Activated T-helper 1 cell treated with anti-CD3 and anti-CD28 coated beads, Interleukin-2, amount 50 U/mL, for 16 hours (primary cell): ENCODE data around the gene ZNF354C.
"Not testable (repeated sequence)": the region's sequence is repeated elsewhere in the genome, so short reads cannot be mapped to it uniquely, and the experiment has no call there.

ENCODE experiments used
- DNase-seq, 2 donors: peaks; one replicate each; pipeline ENCODE4 v3.0.0-alpha.2; 2020; ENCODE audit warnings: low read depth in 1 of 2, low spot score in 1 of 2

ZNF354C gene

DNA sequence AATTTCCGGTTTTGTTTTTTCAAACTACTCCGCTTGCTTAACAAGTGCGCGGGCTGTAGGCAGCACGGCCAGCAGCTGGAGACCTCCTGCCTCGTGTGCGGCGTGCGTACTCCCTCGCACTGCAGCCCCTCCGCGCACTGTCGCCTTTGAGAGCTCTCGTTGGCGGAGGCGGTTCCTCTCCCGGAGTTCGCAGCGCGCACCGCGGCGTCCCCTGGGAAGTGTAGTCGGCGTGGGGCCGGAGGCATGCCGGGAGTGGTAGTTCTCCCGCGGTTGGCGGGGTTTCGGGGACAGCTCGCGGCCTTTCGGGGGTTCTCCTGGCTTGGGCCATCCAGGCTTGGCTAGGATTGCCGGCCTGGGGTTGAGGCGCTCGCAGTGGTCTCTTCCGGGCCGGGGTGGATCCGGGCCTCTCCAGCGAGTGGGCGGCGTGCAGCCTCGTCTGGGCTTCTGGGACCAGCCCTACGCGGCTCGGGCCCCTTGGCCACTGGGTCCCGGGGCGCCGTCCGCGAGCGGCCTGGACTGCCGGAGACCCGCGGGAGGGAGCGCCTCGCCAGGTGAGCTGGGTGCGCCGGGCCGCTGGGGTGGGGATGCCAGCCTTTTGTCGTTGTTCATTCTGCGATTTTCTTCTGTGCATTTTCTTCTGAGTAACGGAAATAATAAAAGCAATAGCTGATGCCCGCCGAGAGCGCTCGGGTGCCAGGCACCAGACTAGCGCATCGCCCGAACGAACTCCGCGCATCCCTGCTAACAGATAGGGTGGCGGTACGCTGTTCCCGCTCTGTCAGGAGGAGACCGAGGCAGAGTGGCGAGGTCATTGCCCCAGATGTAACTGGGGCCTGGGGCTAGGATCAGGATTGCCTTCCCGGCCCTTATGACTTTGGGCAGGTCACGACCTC lies at the start of gene ZNF354C:
TSS of gene ZNF354C (plus strand) at position 258 of the 893 bp plus-strand sequence. CDS start 1,696 bp downstream, outside the sequence.
- DNase-seq = peak; percentile 61 to 76

DNA sequence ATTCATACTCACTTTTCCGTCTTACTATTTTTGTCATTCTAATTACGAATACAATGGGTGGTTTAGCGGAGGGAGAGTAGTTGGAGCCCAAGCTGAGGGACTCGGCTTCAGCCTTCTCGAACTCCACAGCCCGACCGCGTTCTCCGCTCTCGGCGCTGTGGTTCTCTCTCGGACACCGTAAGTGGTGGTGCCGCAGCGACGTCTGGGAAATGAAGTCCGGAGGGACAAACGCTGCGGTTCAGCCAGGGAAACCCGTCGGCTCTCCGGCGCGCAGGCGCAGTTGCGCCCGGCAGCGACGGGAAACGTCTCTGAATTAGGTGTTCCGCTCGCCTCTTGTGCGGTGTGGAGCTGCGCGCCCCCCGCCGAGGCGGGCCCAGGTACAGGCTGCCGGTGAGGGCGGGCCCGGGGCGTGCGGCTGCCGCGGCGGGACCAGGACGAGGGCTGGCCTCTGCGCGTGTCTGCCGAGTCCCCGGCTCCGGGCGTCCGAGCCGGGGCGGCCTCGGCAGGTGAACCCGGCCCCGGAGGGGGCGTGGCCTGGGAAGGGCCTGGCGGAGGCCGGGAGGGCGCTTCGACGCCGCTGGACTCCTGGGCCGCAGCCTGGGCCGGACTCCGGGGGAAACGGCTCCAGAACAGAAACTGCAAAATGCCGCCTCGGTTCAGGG lies 36.5 kb upstream of the ZNF354C start, which contains the start of gene ZNF879:
TSS of gene ZNF879 (plus strand) at position 277 of the 662 bp plus-strand sequence. CDS start 1,201 bp downstream, outside the sequence.
- peak; percentile 86 to 90 for DNase-seq

DNA sequence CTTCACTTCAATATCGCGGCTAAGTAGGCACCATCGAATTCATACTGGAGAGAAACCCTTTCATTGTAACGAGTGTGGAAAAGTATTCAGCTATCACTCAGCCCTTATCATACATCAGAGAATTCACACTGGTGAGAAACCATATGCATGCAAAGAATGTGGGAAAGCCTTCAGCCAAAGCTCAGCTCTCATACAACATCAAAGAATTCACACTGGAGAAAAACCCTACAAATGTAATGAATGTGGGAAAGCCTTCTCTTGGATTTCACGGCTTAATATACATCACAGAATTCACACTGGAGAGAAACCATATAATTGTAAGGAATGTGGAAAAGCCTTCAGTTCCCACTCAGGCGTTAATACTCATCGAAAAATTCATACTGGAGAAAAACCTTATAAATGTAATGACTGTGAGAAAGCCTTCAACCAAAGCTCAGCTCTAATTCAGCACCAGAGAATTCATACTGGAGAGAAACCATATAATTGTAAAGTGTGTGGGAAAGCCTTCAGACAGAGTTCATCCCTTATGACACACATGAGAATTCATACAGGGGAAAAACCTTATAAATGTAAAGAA lies 27.1 kb upstream of the ZNF354C start:
- no peak for DNase-seq

DNA sequence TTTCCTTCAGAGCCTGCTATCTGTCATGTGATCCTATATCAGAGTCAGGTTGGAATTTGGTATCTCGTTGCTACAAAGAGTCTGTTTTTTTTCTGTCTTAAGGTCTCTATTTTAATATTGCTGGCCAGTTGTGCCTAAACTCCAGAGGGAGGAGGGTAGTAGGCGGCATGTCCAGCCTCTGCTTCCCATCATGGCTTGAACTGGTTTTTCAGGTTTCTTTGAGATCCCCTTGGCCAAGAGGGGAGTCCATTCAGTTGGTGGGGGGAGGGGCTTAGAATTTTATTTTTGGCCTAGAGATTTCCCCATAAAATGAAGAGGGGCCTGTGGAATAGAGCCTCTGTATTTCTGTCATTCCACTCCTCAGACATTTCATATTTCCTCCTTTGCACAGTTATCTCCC lies 15.4 kb upstream of the ZNF354C start:
- DNase-seq = no peak

- no peak for DNase-seq
Observed at GRCh38 chr5:179051784-179052183, 8.4 kb upstream of the ZNF354C start.

DNA sequence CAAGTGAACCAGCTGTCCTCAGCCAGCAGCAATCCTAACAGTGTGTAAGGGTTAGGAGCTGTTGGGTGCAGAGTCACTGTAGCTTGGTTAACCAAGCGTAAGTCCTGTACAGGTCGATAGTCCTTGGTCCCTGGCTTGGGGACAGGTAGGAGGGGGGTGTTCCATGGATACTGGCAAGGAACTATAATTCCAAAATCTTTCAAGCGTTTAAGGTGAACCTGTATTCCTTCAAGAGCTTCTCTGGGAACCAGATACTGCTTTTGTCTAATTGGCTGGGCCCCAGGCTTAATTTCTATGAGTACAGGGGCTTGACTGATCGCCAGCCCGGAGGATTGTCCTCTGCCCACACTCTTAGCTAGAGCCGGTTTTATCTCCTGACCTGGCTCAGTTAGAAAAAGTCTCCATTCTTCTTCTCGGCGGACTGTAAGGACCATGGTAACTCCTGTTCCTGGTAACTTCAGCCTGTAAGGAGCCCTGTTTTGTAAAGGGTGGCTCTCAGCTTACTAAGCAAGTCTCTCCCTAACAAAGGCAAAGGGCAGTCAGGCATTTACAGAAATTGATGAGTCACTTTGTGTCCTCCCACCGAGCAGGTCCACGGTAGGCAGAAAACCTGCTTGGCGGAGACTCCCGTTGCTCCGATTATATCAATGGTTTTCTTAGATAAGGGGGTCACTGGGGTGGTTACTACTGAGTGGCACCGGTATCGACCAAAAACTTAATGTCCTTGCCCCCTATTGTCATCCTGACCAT lies 6.0 kb upstream of the ZNF354C start:
- DNase-seq = no peak

DNA sequence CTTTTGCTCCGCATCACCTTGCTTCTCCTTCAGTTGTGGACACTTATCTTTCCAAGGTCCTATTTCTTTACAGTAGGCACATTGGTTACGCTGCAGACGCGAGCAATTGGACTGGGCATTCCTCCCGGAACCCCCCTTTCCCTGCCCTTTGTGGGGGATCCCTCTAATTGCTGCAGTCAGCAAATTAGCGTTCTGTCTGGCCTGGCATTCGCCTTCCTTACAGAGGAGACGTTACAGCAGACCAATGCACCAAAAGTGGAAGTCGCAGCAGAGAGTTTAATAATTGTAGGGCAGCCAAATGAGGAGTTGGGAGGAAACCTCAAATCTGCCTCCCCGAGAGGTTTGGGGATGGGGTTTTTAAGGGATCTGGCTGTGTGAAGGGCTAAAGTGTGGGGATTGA lies 5.3 kb upstream of the ZNF354C start:
- DNase-seq = no peak

GRCh38 chr5:179055436-179055835 lies 4.7 kb upstream of the ZNF354C start:
- DNase-seq = no peak

GRCh38 chr5:179055841-179056240 lies 4.3 kb upstream of the ZNF354C start:
- no peak for DNase-seq

DNA sequence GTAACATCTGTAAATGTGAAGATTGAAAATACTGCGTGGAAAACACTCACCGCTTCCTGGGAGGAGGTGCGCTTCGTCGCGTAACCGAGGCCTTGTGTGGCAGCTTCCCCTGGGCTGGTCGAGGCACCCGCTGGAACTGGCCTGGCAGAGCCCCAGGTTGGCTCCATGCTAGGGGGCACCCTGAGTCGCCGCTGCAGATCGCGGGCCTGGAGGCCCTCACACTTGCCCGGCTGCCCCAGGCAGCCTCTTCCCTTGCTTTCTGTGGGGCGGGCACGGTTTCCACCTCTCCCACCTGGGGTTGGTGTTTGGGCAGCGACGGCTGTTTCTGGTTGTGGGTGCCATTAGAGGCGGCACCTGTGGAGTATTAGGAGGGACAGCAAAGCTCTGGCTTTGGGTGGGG lies 852 bp downstream of the ZNF354C start:
- DNase-seq = no peak

- DNase-seq = no peak
Observed at GRCh38 chr5:179065703-179066102, 5.5 kb downstream of the ZNF354C start.

DNA sequence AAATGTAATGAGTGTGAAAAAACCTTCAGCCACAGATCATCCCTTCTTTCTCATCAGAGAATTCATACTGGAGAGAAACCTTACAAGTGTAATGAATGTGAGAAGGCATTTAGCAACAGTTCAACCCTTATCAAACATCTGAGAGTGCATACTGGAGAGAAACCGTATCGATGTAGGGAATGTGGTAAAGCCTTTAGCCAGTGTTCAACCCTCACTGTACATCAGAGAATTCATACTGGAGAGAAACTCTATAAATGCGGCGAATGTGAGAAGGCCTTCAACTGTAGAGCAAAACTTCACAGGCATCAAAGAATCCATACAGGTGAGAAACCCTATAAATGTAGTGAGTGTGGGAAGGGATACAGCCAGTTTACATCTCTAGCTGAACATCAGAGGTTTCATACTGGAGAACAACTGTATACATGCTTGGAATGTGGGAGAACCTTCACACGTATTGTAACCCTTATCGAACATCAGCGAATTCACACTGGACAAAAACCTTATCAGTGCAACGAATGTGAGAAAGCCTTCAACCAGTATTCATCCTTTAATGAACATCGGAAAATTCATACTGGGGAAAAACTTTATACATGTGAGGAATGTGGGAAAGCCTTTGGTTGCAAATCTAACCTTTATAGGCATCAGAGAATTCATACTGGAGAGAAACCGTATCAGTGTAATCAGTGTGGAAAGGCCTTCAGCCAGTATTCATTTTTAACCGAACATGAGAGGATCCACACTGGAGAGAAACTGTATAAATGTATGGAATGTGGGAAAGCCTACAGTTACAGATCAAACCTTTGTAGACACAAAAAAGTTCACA lies 19.2 kb downstream of the ZNF354C start:
- no peak for DNase-seq

GRCh38 chr5:179080724-179081123 lies 20.6 kb downstream of the ZNF354C start:
- no peak for DNase-seq

DNA sequence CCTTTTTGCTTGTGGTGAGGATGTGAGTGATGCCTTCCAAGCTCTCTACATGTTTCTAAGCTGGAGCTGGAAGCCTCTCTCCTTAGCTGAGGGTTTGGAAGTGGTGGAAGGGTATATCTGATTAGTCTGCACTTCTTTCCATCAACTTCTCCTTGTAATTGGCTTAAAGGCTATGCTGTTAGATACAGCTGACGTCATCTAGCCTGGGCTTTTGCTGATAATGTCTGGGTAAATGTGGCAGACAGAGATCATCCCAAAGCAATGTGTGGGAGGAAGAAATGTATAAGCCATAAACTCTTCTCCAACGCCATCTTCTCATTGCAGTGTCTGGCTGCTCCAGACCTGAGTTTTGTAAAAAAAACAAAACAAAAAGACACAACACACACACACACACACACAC lies 29.3 kb downstream of the ZNF354C start:
- no peak for DNase-seq

DNA sequence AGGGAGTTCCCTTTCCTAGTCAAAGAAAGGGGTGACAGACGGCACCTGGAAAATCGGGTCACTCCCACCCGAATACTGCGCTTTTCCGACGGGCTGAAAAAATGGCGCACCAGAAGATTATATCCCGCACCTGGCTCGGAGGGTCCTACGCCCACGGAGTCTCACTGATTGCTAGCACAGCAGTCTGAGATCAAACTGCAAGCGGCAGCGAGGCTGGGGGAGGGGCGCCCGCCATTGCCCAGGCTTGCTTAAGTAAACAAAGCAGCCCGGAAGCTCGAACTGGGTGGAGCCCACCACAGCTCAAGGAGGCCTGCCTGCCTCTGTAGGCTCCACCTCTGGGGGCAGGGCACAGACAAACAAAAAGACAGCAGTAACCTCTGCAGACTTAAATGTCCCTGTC lies 41.1 kb downstream of the ZNF354C start:
- DNase-seq = not testable (repeated sequence)

GRCh38 chr5:179110528-179110927 lies 50.4 kb downstream of the ZNF354C start:
- DNase-seq = no peak

- DNase-seq = no peak
Observed at GRCh38 chr5:179111267-179112207, 51.4 kb downstream of the ZNF354C start.

GRCh38 chr5:179112469-179113142 lies 52.4 kb downstream of the ZNF354C start:
- no peak for DNase-seq

DNA sequence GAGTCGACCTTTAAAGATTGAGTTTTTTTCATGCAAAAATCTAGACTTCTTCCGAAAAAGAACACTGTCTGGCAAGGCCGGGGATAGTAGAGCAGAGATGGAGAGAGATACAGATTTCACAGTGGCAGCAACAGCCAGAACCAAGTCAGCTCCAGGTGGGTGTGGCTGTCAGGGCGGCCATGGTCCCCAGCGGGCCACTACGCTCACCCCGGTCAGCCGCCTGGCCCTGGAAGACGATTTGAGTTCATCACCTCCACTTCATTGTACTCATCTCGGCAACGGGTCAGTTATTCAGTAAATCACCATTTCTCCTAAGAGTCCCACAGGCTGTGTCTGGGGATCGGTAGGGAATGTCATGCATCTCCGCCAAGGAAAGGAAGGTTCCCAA lies 53.0 kb downstream of the ZNF354C start:
- no peak for DNase-seq
